ENCODE results near the gene CPD. TPM values are rescaled to one million over a fixed set of nuclear protein-coding genes. Genes with fewer than 3 reads are reported as not detected.

CPD gene
- total RNA-seq, 1 donor from 2014 or later: 68.9 TPM

GRCh38 chr17:30344283-30345088 is 34.2 kb upstream of the CPD start:
- peak; percentile 79 to 85 for ATAC-seq
- Histone ChIP-seq H3K27ac (peak overlapping the region; percentile 66), H3K4me1 (peaks cover 52% of the 10 kb centered on the region)

GRCh38 chr17:30345089-30345433 is 33.7 kb upstream of the CPD start:
- Histone ChIP-seq H3K4me1 (peaks cover 49% of the 10 kb centered on the region), H3K9me3 (no peaks in the 10 kb centered on the region), H3K27ac (peak overlapping the region; percentile 66), H3K27me3 (ENCODE audit: low read depth) (no peaks in the 10 kb centered on the region), H3K36me3 (no peaks in the 10 kb centered on the region), H3K4me3 (no peak overlapping the region)
- DNase-seq (no peak), ATAC-seq (no peak)
- intact Hi-C loops (cut with DNase I): no loop called here
- no peak for TF ChIP-seq CTCF (IDR thresholded peaks at IDR 0.05)

More at GRCh38 chr17:30344283-30345088, 34.2 kb upstream of the CPD start:
- H3K9me3 ChIP-seq: no peaks in the 10 kb centered on the region
- H3K4me3 ChIP-seq: no peak overlapping the region
- peak; percentile 68 for DNase-seq
- intact Hi-C loops (cut with DNase I): no loop called here
- H3K27me3 ChIP-seq (ENCODE audit: low read depth): no peaks in the 10 kb centered on the region
- TF ChIP-seq CTCF (IDR thresholded peaks at IDR 0.05): no peak
- H3K36me3 ChIP-seq: no peaks in the 10 kb centered on the region

GRCh38 chr17:30345527-30346075 is 33.1 kb upstream of the CPD start:
- TF ChIP-seq CTCF (IDR thresholded peaks at IDR 0.05): no peak
- ATAC-seq (peak in 1 of 2 donors; percentile 47), DNase-seq (no peak)
- H3K27ac ChIP-seq: peak overlapping the region; percentile 66
- H3K4me1 ChIP-seq: peaks cover 44% of the 10 kb centered on the region
- intact Hi-C loops (cut with DNase I): no loop called here
- no peaks in the 10 kb centered on the region for H3K36me3 ChIP-seq
- no peaks in the 10 kb centered on the region for H3K27me3 ChIP-seq (ENCODE audit: low read depth)
- H3K9me3 ChIP-seq: no peaks in the 10 kb centered on the region
- H3K4me3 ChIP-seq: no peak overlapping the region

- no peaks in the 10 kb centered on the region for H3K27me3 ChIP-seq (ENCODE audit: low read depth)
- intact Hi-C loops (cut with DNase I): no loop called here
- no peak for TF ChIP-seq CTCF (IDR thresholded peaks at IDR 0.05)
- no peak overlapping the region for H3K27ac ChIP-seq
- peaks cover 40% of the 10 kb centered on the region for H3K4me1 ChIP-seq
- no peaks in the 10 kb centered on the region for H3K9me3 ChIP-seq
- H3K36me3 ChIP-seq: no peaks in the 10 kb centered on the region
- H3K4me3 ChIP-seq: no peak overlapping the region
- DNase-seq (no peak), ATAC-seq (no peak)
These were observed 32.4 kb upstream of the CPD start for GRCh38 chr17:30346221-30346795.

DNA sequence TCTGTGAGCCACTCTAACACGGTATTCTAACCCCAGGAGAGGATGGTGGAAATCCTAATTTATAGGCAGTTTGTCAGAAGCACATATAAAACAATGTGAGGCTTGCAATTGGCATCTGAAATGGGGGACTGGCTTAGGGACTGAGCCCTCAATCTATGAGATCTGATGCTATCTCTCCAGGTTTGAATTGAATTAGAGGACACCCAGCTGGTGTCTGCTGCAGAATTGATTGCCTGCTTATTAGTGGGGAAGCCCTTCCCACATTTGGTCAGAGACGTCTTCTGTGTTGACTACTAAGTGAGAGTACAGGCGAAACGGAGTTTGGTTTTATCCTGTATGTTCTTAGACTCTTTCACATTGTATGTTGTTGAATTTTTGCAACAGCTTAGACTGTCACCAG is 31.2 kb upstream of the CPD start:
- ATAC-seq (no peak), DNase-seq (no peak)
- intact Hi-C loops (cut with DNase I): no loop called here
- no peaks in the 10 kb centered on the region for H3K9me3 ChIP-seq
- TF ChIP-seq CTCF (IDR thresholded peaks at IDR 0.05): no peak
- H3K4me1 ChIP-seq: peaks cover 40% of the 10 kb centered on the region
- H3K4me3 ChIP-seq: no peak overlapping the region
- H3K27ac ChIP-seq: no peak overlapping the region
- no peaks in the 10 kb centered on the region for H3K27me3 ChIP-seq (ENCODE audit: low read depth)
- H3K36me3 ChIP-seq: no peaks in the 10 kb centered on the region
